WI38 (cell line): Measurements from ENCODE around the gene ELAVL2.

Source experiments
- H3K4me3 ChIP-seq: 2 replicates; pipeline ENCODE4 v1.5.1; 2011; ENCODE audit warnings: low read depth, mild to moderate bottlenecking, control low read depth, low read length
- CTCF ChIP-seq: IDR thresholded peaks from 2 replicates; pipeline ENCODE4 v1.5.1; 2012; ENCODE audit warnings: low read depth, mild to moderate bottlenecking, control low read depth, low read length

The ELAVL2 gene

GRCh38 chr9:23721466-23721865 is 104.6 kb downstream of the ELAVL2 start:
- no peak overlapping the region for H3K4me3 ChIP-seq
- TF ChIP-seq CTCF, result no peak

- H3K4me3 ChIP-seq, result no peak overlapping the region
- no peak for TF ChIP-seq CTCF
Measured at GRCh38 chr9:23717505-23717904, 108.5 kb downstream of the ELAVL2 start.

- no peak for TF ChIP-seq CTCF
Measured at GRCh38 chr9:23707249-23707648, 118.8 kb downstream of the ELAVL2 start.

GRCh38 chr9:23702311-23702922 is 123.6 kb downstream of the ELAVL2 start:
- TF ChIP-seq CTCF, result no peak
- H3K4me3 ChIP-seq, result no peak overlapping the region

More at GRCh38 chr9:23707249-23707648, 118.8 kb downstream of the ELAVL2 start:
- H3K4me3 ChIP-seq, result no peak overlapping the region

GRCh38 chr9:23701291-23701690 is 124.7 kb downstream of the ELAVL2 start:
- no peak overlapping the region for H3K4me3 ChIP-seq
- no peak for TF ChIP-seq CTCF

- no peak overlapping the region for H3K4me3 ChIP-seq
- TF ChIP-seq CTCF, result no peak
Measured at GRCh38 chr9:23700359-23700758, 125.7 kb downstream of the ELAVL2 start.

GRCh38 chr9:23698161-23698560 is 127.9 kb downstream of the ELAVL2 start:
- H3K4me3 ChIP-seq, result no peak overlapping the region
- TF ChIP-seq CTCF, result no peak
